Middle frontal gyrus (tissue), 1 donor: ENCODE results near the gene P2RY8.
"Not testable (repeated sequence)": the region's sequence is repeated elsewhere in the genome, so short reads cannot be mapped to it uniquely, and the experiment has no call there.

Source experiments
- DNase-seq: peaks from one replicate; pipeline ENCODE4 v3.0.0-alpha.2; 2015; ENCODE audit warnings: low spot score; ENCODE audit errors: extremely low spot score

P2RY8 gene

DNA sequence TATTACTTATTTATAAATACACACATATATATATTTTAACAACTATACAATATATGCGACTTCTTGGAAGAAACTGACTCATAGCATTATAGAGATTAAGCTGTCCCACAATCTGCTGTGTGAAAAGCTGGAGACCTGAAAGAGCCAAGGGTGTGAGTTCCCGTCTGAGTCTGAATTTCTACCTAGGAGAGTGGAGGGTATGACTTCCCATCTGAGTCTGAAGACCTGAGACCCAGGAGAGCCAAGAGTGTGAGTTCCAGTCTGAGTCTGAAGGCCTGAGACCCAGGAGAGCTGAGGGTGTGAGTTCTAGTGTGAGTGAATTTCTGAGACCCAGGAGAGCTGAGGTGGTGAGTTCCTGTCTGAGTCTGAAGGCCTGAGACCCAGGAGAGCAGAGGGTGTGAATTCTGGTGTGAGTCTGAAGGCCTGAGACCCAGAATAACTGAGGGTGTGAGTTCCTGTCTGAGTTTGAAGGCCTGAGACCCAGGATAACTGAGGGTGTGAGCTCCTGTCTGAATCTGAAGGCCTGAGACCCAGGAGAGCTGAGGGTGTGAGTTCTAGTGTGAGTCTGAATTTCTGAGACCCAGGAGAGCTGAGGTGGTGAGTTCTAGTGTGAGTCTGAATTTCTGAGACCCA lies 8.9 kb upstream of the P2RY8 start:
- no peak for DNase-seq

DNA sequence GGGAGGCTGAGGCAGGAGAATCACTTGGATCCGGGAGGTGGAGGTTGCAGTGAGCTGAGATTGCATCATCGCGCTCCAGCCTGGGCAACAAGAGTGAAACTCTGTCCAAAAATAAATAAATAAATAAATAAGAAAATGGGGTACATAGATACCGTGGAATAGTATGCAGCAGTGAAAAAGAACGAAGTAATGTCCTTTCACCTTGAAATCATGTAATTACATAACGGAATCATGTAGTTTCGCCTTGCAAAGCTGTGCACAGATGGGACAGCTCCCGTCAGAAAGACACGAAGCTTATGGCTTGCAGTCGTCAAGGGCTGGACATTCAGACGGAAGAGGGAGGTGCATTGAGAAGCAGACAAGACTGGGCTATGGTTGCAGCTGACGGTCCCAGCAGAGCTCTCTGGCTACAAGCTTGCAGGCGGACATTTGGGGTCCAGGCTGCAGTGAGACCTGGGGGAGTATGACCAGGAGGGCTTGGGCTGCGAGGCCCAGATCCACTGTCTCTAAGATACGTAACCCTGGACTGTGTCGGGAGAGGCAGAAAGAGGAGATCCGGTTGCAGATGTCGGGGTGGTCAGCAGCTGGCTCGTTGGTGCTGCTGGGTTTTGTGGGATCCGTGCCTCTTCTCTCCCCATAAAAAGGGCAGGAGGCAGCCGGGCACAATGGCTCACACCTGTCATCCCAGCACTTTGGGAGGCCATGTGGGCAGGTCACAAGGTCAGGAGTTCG lies 6.2 kb upstream of the P2RY8 start:
- DNase-seq: no peak

DNA sequence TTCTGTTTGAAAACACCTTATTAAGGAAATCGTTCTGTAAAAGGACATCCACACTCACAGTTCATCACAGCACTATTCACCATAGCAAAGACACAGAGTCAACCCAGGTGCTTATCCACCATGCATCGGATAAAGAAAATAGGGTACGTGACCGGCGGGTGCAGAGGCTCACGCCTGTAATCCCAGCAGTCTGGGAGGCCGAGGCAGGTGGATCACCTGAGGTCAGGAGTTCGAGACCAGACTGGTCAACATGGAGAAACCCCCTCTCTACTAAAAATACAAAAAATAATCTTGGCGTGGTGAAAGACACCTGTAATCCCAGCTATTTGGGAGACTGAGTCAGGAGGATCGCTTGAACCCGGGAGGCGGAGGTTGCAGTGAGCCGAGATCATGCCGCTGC lies 2.2 kb upstream of the P2RY8 start:
- not testable (repeated sequence) for DNase-seq

DNA sequence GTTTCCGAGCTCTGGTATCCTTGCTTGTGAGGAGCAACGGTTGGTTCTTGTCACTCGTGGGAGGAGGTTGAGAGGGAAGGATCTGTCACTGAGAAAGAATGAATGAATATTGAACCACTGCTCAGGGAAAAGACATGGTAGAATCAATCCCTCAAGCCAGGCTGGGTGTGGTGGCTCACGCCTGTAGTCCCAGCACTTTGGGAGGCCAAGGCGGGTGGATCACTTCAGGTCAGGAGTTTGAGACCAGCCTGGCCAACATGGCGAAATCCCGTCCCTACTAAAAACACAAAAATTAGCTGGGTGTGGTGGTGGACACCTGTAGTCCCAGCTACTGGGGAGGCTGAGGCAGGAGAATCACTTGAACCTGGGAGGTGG lies 718 bp upstream of the P2RY8 start:
- not testable (repeated sequence) for DNase-seq

DNA sequence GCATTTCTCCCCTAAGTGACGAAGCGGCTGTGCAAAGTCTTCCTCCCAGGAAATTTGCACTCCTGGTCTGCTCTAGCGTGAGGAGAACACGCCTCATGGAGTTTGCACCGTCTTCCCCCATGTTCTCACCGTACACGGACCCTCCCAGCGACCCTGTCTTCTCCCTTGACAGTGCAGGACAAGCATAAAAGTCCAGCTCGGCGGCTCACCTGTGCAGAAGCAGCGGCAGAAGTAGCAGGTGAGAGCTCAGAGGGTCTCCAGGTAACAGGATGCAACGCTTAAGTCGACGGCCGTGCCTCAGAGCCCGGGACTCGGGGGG lies 314 bp downstream of the P2RY8 start:
- no peak for DNase-seq

DNA sequence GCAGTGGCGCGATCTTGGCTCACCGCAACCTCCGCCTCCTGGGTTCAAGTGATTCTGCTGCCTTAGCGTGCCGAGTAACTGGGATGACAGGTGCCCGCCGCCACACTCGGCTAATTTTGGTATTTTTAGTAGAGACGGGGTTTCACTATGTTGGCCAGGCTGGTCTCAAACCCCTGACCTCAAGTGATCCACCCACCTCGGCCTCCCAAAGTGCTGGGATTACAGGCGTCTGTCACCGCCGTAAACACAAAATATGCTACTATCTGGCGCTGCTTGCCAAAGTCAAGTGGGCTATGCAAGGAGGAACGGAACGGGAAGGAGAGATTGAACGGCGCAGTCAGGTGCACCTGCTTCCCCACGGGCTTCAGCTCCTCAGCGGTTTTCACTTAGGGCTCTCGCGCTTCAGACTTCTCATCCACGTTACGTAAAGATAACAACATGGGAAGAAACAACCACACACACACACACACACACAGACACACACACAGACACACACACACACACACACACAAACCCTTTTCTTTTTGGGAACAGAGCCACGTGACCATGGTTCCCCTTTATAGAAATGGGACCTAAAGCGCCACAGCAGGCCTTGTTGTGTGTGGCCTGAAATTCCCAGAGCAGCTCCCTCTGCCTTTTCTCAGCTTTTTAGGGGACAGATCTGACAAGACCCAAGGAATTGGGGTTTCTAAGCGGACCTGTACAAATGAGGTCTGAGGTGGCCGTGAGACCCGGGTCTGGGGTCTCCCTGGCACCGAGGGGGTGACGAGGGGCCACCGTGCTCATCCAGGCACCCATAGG lies 1.5 kb downstream of the P2RY8 start:
- DNase-seq: no peak

DNA sequence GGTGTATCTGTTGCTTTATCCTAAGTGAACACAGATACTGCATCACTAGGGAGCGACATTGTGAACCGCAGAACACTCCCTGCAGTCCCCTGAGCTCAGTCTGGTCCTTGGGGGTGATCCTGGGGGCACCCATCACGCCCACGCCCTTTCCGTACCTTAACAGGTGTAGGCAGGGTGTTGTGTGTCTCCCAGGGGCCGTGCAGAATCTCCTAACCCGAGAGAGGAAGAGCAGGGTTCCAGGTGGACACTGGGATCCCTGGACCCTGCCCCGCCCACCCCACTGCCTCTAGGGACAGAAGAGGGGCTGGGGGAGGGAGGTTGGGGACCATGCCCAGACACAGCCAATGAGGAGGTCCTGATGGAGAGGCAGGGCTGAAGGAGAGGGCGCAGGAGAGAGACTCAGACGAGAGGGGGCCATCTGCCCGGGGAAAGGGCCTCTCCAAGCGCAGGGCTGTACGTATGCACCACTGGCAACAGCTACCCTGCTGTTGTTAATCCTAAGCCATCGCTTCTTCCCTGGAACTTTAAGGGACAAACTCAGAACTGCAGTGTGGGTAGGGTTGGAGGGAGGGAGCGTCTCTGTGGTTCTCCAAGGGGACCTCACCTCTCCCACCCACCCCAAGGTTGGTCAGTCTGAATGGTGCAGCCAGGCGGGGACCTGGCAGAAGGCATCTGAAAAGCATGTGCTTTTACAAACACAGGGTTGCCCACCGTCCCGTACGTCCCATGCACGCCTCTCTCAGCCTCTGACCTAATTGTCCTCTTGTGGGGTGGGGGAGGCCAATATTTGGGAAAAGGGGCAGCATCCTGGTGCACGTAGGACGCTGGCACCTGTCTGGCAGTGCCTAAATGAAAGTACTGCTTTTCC lies 2.5 kb downstream of the P2RY8 start:
- no peak for DNase-seq

DNA sequence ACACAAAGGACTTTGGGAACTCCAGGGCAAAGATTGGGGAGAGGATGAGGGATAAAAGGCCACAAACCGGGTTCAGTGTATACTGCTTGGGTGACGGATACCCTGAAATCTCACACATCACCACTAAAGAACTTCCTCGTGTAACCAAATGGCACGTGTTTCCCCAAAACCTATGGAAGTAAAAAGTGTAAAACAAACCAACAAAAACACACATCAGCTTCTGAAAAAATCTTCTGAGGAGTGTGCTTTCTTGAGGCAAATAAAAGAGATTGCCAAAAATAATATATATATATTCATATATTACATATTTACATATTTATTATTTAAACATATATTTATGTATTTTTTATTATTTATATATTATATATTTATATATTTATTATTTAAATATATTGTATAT lies 3.9 kb downstream of the P2RY8 start:
- no peak for DNase-seq

DNA sequence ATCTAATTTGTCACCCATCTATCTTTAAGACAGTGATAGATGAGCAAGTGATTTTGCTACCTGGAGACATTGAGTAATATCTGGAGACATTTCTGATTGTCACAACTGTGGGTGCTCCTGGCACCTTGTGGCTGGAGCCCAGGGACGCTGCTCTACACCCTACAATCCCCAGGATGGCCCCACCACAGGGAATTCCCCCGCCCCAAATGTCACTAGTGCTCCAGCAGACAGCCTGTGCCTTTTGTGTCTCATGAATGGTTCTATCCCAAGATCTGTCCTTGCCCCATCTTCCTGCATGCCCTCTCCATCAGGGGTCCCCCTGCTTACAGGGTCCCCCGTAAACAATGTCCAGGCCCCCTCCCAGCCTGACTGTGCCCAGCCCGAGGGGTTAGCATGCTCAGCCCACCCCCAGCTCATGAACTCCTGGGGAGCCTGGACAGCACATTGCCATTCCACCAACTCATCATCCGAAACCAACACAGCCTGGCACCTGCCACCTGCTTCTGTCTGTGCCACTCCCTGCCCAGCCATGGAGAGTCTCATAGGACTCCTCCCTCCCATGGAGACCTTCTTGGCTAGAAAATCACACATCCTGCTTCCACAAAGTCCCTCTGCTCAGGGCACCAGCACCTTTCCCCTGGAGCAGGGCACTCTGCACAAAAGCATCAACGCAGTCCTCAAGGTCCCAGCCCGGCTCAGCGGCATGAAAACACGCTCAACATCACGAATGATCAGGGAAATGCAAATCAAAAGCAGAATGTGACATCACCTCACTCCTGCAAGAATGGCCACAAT lies 5.7 kb downstream of the P2RY8 start:
- DNase-seq: no peak

DNA sequence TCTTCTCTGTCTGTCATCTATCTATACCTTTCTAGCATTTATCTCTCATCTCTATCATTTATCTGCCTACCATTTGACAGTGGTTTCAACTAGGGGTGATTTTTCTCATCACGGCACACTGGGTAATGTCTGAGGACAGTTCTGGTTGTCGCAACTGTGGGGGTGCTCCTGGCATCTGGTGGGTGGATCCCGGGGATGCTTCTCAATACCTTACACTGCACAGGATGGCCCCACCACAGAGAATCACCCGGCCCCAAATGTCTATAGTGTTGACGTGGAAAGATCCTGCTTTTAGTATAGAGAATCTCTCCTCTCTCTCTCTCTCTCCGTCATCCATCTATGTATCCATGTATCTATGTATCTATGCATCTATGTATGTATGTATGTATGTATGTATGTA lies 7.2 kb downstream of the P2RY8 start:
- no peak for DNase-seq

DNA sequence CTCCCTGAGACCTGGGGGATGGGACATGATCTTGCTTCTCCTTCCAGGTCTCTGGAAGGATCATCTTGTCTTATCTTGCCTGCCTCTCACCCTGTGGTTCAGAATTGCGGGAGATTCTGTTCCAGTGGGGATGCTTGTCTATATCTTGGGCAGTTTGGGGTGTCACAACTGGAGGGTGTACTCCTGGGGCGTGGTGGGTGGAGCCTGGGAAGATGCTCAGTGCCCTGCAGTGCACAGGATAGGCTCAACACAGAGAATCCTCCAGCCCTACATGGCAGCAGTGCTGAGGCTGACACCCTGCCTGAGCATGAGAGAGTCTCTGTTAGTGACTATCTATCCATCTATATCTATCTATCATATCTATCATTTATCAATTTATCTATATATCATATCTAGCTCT lies 7.7 kb downstream of the P2RY8 start:
- DNase-seq: no peak

DNA sequence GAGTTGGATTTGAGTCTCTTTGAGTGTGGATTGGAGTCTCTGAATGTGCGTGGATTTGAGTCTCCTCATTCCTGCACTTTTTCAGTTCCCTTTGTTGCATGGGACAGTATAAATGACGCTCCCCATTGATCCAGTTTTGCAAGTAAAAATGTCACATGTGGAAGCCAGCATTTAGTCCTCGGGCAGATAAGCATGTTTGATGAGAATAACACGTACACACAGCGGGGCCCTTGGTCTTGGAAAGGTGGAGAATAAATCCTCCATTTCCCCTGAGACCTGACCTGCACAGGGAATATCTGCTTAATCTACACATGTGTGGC lies 8.1 kb downstream of the P2RY8 start:
- DNase-seq: no peak

DNA sequence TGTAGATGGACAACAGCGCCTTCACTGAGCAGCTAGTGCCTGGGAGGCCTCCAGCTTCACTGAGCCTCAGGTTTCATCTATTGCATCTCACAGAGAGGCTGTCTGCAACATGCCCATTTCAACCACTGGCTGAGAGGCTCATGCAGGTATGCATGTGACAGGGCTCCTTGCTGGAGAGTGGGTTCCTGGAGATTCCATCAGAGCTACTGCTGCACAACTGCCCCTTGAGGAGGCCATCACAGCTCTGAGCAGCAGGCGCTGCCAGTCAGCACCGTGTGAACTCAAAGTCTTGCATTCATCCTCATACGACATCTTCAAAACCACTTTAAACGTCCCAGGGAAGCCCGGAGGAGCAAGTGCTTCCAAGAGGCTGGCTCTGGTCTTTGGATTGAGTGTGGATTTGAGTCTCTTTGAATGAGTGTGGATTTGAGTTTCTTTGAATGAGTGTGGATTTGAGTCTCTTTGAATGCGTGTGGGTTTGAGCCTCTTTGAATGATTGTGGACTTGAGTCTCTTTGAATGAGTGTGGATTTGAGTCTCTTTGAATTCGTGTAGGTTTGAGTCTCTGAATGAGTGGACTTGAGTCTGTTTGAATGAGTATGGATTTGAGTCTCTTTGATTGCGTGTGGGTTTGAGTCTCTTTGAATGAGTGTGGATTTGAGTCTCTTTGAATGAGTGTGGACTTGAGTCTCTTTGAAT lies 8.7 kb downstream of the P2RY8 start:
- DNase-seq: no peak

DNA sequence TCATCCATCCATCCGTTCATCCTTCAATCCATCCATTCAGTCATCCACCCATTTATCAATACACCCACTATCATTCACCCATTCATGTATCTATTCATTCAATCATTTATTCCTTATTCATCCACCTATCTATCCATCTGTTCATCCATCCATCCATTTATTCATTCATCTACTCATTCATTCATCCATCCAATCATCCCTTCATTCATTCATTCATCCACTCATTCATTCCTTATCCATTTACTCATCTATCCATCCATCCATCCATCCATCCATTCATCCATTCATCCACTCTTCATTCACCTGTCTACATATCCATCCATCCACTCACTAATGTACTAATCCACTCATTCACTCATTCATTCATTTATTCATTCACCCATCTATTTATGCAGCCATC lies 9.5 kb downstream of the P2RY8 start:
- DNase-seq: no peak

DNA sequence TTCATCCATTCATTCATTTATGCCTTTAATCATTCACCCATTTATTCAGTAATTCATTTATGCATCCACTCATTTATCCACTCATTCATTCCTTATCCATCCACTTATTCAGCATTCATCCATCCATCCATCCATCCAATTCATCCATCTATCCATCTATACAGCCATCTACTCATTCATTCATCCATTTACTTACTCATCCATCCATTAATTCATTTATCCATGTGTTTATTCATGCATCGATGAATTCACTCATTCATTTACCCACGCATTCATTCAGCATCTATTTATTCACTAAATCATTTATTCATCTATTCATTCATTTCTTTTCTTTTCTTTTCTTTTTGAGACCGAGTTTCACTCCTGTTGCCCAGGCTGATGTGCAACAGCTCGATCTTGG lies 10.4 kb downstream of the P2RY8 start:
- no peak for DNase-seq

DNA sequence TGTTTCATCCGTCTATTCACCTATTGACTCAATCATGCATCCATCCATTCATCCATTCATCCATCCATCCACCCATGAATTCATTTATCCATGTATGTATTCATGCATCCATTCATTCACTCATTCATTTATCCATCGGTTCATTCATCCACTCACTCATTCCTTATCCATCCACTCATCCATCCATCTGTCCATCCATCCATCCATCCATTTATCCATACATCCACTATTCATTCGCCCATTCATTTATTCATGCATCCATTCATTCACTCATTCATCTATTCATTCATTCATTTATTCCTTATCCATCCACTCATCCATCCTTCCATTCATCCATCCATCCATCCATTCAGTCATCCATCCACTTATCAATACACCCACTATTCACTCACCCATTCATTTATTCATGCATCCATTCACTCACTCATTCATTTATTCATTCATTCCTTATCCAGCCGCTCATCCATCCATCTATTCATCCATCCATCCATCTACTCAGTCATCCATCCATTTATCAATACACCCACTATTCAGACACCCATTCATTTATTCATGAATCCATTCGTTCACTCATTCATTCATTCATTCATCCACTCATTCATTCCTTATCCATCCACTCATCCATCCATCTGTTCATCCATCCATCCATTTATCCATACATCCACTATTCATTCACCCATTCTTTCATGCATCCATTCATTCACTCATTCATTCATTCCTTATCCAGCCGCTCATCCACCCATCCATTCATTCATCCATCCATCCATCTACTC lies 11.2 kb downstream of the P2RY8 start:
- DNase-seq: no peak

DNA sequence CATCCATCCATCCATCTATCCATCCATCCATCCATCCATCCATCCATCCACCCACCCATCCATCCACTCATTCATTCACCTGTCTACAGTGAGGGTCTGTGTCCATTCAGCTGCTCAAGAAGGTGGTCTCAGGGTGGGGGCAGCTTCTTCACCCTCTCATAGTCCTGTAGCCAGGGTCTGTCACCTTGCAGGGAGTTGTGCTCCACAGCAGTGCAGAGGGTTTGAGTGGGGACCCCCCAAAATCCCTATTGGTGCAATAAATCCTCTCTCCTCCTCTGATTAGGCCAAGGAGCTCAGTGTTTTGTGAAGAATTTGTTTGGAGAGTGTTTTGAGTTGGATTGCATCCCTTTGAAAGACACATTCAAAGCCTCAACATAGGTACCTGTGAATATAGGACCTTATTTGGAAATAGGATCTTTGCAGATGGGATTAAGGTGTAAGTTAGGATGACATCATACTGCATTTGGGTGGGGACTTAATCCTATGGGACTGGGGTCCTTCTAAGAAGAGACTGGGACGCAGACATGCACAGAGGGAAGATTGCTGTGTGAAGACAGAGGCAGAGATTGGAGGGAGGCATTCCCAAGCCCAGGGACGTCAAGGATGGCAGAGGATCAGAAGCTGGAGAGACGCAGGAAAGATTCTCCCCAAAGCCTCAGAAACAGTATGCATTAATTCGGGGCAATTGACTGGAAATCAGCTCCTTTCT lies 12.0 kb downstream of the P2RY8 start:
- DNase-seq: no peak

DNA sequence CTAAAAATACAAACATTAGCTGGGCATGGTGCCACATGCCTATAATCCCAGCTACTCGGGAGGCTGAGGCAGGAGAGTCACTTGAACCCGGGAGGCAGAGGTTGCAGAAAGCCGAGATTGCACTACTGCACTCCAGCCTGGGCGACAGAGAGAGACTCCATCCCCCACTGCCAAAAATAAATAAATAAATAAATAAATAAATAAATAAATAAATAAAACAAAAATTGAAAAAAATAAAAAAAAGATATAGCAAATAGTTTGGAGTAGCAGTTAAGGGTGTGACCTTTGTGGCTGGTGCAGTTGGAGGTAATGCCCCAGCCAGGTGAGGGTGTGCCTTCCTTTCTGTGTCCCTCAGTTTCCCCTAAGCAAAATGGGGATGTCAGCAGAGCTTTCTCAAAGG lies 14.1 kb downstream of the P2RY8 start:
- DNase-seq: not testable (repeated sequence)

DNA sequence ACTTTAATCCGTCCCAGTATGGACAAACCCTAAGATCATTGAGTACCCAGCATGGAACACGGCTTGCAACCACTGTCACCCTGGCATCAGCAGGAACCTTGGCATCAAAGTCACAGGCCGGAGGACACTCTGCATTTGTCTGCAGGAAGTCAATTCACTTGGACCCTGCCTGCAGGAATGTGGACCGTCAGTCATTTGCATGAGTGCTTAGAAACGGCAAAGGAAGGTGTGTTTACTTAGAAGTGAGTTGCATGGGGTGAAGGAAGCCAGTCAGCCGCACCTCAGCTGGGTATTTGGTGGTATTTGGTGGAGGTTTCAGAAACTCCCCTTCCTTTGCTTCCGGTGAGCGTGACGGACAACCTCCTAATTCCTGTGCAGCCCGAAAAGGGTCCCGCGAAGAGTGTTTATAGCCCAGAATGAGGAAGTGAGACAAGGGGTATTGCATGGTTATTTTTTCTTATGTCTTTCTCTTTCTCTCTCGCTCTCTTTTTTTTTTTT lies 15.5 kb downstream of the P2RY8 start:
- DNase-seq: no peak
